ENCODE measurements around the gene DNAJC21.

DNAJC21 gene

GRCh38 chr5:34977934-34978613 is 48.7 kb downstream of the DNAJC21 start:
- DNase-seq (ENCODE audit: low spot score): no peak

DNA sequence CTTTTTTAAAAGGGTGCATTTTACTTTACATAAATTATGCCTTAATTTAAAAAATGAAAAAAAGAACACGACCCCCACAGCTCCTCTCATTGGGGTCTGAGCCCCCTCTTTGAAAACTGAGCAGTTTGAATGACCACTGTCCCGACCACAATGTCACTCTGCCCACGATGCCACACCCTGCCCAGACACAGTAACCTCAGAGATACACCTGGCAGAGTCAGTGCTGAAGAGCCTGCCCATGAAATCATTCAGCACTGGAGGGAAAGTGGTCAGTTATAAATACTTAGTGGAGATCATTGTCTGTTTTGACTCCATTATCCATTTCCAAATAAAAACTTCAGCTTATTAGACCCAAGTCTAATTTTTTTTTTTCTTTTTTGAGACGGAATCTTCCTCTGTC is 49.3 kb downstream of the DNAJC21 start:
- DNase-seq (ENCODE audit: low spot score): no peak

- DNase-seq (ENCODE audit: low spot score): no peak
These were observed 53.5 kb downstream of the DNAJC21 start for GRCh38 chr5:34982823-34983222.

DNA sequence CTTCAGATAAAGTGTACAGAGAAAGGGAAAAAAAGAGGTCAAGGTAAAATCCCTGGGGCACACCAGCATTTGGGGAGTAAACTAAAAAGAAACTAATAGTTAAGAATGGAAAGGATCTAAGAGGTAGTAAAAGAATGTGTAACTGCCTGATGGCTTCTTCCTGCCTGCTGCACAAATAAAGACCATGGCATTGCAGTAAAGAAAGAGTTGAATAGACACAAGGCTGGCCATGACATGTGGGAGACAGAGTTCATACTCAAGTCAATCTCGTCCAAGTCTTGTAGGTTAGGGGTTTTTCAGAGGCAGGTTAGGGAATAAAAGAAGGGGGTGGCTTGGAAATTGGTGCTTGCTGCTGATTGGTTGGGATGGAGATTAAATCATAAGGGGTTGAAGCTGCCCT is 57.6 kb downstream of the DNAJC21 start:
- DNase-seq (ENCODE audit: low spot score): no peak

GRCh38 chr5:34991486-34992238 is 62.3 kb downstream of the DNAJC21 start:
- DNase-seq (ENCODE audit: low spot score): no peak

DNA sequence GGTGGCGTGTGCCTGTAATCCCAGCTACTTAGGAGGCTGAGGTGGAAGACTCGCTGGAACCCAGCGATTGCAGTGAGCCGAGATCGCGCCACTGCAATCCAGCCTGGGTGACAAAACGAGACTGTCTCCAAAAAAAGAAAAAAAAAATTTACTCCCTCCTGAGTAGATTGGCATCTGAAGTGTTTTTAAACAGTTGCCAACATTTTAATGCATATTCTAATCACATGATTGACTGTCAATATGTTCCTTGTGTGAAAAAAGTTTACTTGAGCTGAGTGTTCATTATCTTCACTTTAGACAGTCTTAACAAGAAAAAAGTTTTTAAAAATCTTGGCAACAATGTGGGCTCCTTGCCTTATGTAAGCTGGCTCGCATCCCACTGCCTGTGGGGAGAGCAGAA is 64.6 kb downstream of the DNAJC21 start:
- DNase-seq (ENCODE audit: low spot score): no peak

DNA sequence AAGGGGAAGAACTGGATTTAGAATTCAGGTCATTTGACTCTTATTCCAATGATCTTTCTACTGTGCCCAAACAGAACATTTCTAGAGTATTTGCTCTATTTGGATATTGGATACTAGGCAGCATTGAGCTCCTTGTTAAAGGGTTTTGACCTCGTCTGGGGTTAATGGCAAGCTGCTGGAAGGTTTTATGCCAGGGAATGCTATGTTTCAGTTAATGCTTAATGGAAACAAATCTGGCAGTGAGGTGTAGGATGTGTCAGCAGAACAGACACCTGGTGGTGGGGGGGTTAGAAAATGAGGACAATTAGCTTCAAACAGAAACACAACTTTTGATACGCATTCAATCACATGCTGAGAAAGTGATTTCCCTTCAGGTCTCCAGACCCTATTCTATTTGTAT is 66.9 kb downstream of the DNAJC21 start:
- DNase-seq (ENCODE audit: low spot score): no peak

GRCh38 chr5:34998058-34998789 is 68.9 kb downstream of the DNAJC21 start:
- no peak for DNase-seq (ENCODE audit: low spot score)

DNA sequence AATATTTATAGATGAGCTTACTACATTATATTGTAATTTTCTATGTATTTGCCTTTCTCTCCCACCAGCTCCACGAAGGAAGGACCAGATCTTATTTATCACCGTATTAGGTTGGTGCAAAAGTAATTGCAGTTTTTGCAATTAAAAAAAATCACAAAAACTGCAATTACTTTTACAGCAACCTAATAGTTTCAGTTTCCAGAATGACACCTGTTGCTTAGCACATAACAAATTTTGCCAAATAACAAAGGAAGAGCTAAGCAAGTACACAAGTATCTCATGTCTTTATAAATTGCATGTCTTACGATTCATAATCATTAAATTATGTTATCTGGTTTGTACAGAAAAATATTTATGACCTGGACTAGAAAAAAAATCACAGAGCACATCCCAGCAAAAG is 72.5 kb downstream of the DNAJC21 start:
- no peak for DNase-seq (ENCODE audit: low spot score)

- DNase-seq (ENCODE audit: low spot score): no peak
These were observed 73.1 kb downstream of the DNAJC21 start for GRCh38 chr5:35002459-35002858.

GRCh38 chr5:35003018-35003957 is 73.9 kb downstream of the DNAJC21 start:
- peak; percentile 76 for DNase-seq (ENCODE audit: low spot score)

- no peak for DNase-seq (ENCODE audit: low spot score)
These were observed 74.8 kb downstream of the DNAJC21 start for GRCh38 chr5:35004200-35004599.

GRCh38 chr5:35004771-35005170 is 75.4 kb downstream of the DNAJC21 start:
- DNase-seq (ENCODE audit: low spot score): no peak

Measured in SK-N-DZ (cell line).